ENCODE results near the gene ATL2. TPM values are rescaled to one million over a fixed set of nuclear protein-coding genes. Genes with fewer than 3 reads are reported as not detected.

ATL2 gene
- polyA plus RNA-seq, 3 donors: 7.8 to 28.3 (median 10.8) TPM

GRCh38 chr2:38254796-38255195 lies 122.3 kb downstream of the ATL2 start:
- Histone ChIP-seq H3K4me2 (replicated peaks; ENCODE audit: extremely low read depth, low read length, poor library complexity, severe bottlenecking) (no peak overlapping the region), H3K4me3 (replicated peaks in 1 of 3; ENCODE audit: low read depth in 2 of 3, low read length in 3 of 3) (no peak overlapping the region), H3K9ac (ENCODE audit: insufficient read depth, low read length, poor library complexity, severe bottlenecking) (no peak overlapping the region), H2AFZ (ENCODE audit: insufficient read depth, low read depth, low read length, poor library complexity, severe bottlenecking) (no peak overlapping the region), H3K27ac (ENCODE audit: low read depth in 1 of 2, low read length in 2 of 2) (no peak overlapping the region), H3K4me1 (ENCODE audit: control insufficient read depth in 1 of 2, insufficient read depth in 2 of 2, low read length in 2 of 2) (peaks cover 15 to 23% of the 10 kb centered on the region in 2 donors), H3K36me3 (replicated peaks in 1 of 2; ENCODE audit: control insufficient read depth in 1 of 2, insufficient read depth in 2 of 2, low read length in 2 of 2) (no peaks in the 10 kb centered on the region), H3K79me2 (ENCODE audit: insufficient read depth, low read length) (no peaks in the 10 kb centered on the region), H3K27me3 (ENCODE audit: control insufficient read depth in 2 of 2, insufficient read depth in 2 of 2, low read length in 2 of 2) (no peaks in the 10 kb centered on the region), H4K20me1 (ENCODE audit: insufficient read depth, low read length) (no peaks in the 10 kb centered on the region), H3K9me3 (replicated peaks in 1 of 2; ENCODE audit: control insufficient read depth in 1 of 2, insufficient read depth in 1 of 2, low read length in 2 of 2) (peaks cover 0 to 3% of the 10 kb centered on the region in 2 donors)
- intact Hi-C loops (cut with micrococcal nuclease): no loop called here
- Mint-ChIP-seq H3K4me3 (no peak overlapping the region), H3K27ac (peak overlapping the region in 1 of 7 donors; percentile 72), H3K36me3 (peaks cover 0 to 4% of the 10 kb centered on the region in 2 donors), H3K4me1 (peaks cover 17% of the 10 kb centered on the region), H3K9me3 (peaks cover 0 to 5% (median 2%) of the 10 kb centered on the region in 7 donors), H3K27me3 (ENCODE audit: low read depth in 3 of 3) (peaks cover 1 to 4% (median 3%) of the 10 kb centered on the region in 3 donors)
- TF ChIP-seq, protein P1, sequence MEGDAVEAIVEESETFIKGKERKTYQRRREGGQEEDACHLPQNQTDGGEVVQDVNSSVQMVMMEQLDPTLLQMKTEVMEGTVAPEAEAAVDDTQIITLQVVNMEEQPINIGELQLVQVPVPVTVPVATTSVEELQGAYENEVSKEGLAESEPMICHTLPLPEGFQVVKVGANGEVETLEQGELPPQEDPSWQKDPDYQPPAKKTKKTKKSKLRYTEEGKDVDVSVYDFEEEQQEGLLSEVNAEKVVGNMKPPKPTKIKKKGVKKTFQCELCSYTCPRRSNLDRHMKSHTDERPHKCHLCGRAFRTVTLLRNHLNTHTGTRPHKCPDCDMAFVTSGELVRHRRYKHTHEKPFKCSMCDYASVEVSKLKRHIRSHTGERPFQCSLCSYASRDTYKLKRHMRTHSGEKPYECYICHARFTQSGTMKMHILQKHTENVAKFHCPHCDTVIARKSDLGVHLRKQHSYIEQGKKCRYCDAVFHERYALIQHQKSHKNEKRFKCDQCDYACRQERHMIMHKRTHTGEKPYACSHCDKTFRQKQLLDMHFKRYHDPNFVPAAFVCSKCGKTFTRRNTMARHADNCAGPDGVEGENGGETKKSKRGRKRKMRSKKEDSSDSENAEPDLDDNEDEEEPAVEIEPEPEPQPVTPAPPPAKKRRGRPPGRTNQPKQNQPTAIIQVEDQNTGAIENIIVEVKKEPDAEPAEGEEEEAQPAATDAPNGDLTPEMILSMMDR (IDR thresholded peaks at IDR 0.05): no peak
- WGBS (ENCODE audit: insufficient coverage): no CpG with 5 or more reads among the region's 5 CpGs
- no peak for DNase-seq

DNA sequence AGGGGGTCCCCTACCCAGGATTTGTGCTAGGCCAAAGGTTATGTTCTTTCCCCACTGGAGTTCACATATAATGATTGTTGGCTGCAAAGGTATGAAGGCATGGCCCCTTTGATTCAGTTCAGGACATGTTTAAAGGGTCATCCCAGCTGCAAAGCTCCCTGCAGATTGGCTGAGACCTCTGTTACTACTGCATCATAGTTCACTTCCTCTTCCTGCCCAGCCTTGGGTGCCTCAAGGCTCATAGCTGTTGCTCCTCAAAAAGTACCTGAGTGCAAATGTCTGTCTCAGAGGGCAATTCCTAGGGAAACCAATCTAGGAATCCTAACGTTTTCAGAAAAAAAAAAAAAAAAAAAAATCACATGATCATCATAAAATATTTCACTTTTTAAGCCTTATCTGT lies 125.1 kb downstream of the ATL2 start:
- H3K36me3 Mint-ChIP-seq: peaks cover 2 to 3% of the 10 kb centered on the region in 2 donors
- peaks cover 1 to 4% (median 3%) of the 10 kb centered on the region in 3 donors for H3K27me3 Mint-ChIP-seq (ENCODE audit: low read depth in 3 of 3)
- no peaks in the 10 kb centered on the region for H4K20me1 ChIP-seq (ENCODE audit: insufficient read depth, low read length)
- peaks cover 0 to 3% (median 0%) of the 10 kb centered on the region in 7 donors for H3K9me3 Mint-ChIP-seq
- no peak overlapping the region for H3K27ac Mint-ChIP-seq
- no peak overlapping the region for H2AFZ ChIP-seq (ENCODE audit: insufficient read depth, low read depth, low read length, poor library complexity, severe bottlenecking)
- peak in 2 of 3 donors; percentile 19 to 21 for DNase-seq
- H3K27ac ChIP-seq (ENCODE audit: low read depth in 1 of 2, low read length in 2 of 2): no peak overlapping the region
- H3K4me1 ChIP-seq (ENCODE audit: control insufficient read depth in 1 of 2, insufficient read depth in 2 of 2, low read length in 2 of 2): peaks cover 3 to 6% of the 10 kb centered on the region in 2 donors
- TF ChIP-seq, protein P1 (IDR thresholded peaks at IDR 0.05): no peak
- H3K4me2 ChIP-seq (replicated peaks; ENCODE audit: extremely low read depth, low read length, poor library complexity, severe bottlenecking): no peak overlapping the region
- H3K9me3 ChIP-seq (replicated peaks in 1 of 2; ENCODE audit: control insufficient read depth in 1 of 2, insufficient read depth in 1 of 2, low read length in 2 of 2): no peaks in the 10 kb centered on the region
- peaks cover 5% of the 10 kb centered on the region for H3K4me1 Mint-ChIP-seq
- no peaks in the 10 kb centered on the region for H3K27me3 ChIP-seq (ENCODE audit: control insufficient read depth in 2 of 2, insufficient read depth in 2 of 2, low read length in 2 of 2)
- H3K4me3 Mint-ChIP-seq: no peak overlapping the region
- WGBS (ENCODE audit: insufficient coverage): no CpG with 5 or more reads among the region's 1 CpG
- intact Hi-C loops (cut with micrococcal nuclease): no loop called here
- H3K79me2 ChIP-seq (ENCODE audit: insufficient read depth, low read length): no peaks in the 10 kb centered on the region
- H3K4me3 ChIP-seq (replicated peaks in 1 of 3; ENCODE audit: low read depth in 2 of 3, low read length in 3 of 3): no peak overlapping the region
- no peaks in the 10 kb centered on the region for H3K36me3 ChIP-seq (replicated peaks in 1 of 2; ENCODE audit: control insufficient read depth in 1 of 2, insufficient read depth in 2 of 2, low read length in 2 of 2)
- H3K9ac ChIP-seq (ENCODE audit: insufficient read depth, low read length, poor library complexity, severe bottlenecking): no peak overlapping the region
